GM23248 (cell line): ENCODE results near the gene CYP2B6. TPM values are rescaled to one million over a fixed set of nuclear protein-coding genes. Genes with fewer than 3 reads are reported as not detected.

Source experiments
- DNase-seq: peaks from one replicate; pipeline ENCODE4 v3.0.0-alpha.2; 2015
- H2AFZ ChIP-seq: fragments of 200-600 bp; sonication (generic); 2 replicates; pipeline ENCODE4 v1.6.1; 2016; ENCODE audit warnings: antibody characterized with exemption
- H3F3A ChIP-seq: fragments of 200-600 bp; sonication (generic); 2 replicates; pipeline ENCODE4 v1.6.1; 2016; ENCODE audit warnings: mild to moderate bottlenecking, antibody characterized with exemption, mixed run types; ENCODE audit not compliant: insufficient read depth
- H3K27ac ChIP-seq: fragments of 200-600 bp; sonication (generic); 2 replicates; pipeline ENCODE4 v1.5.1; 2016; ENCODE audit warnings: mild to moderate bottlenecking
- H3K27me3 ChIP-seq: fragments of 200-600 bp; sonication (generic); replicated peaks from 2 replicates; pipeline ENCODE4 v1.6.1; 2016; ENCODE audit warnings: mild to moderate bottlenecking; ENCODE audit not compliant: insufficient read depth
- H3K36me3 ChIP-seq: fragments of 200-600 bp; sonication (generic); 2 replicates; pipeline ENCODE4 v1.6.1; 2016; ENCODE audit warnings: low read depth, mild to moderate bottlenecking
- H3K4me1 ChIP-seq: fragments of 200-600 bp; sonication (generic); 2 replicates; pipeline ENCODE4 v1.6.1; 2016; ENCODE audit warnings: mild to moderate bottlenecking; ENCODE audit not compliant: insufficient read depth
- H3K4me2 ChIP-seq: fragments of 200-600 bp; sonication (generic); one replicate; pipeline ENCODE4 v1.6.1; 2016; ENCODE audit warnings: mild to moderate bottlenecking; ENCODE audit not compliant: unreplicated experiment
- H3K4me3 ChIP-seq: fragments of 200-600 bp; sonication (generic); 2 replicates; pipeline ENCODE4 v1.5.1; 2016; ENCODE audit warnings: mild to moderate bottlenecking
- H3K79me2 ChIP-seq: fragments of 200-600 bp; sonication (generic); 2 replicates; pipeline ENCODE4 v1.6.1; 2016; ENCODE audit warnings: mild to moderate bottlenecking; ENCODE audit not compliant: insufficient read depth
- H3K9ac ChIP-seq: fragments of 200-600 bp; sonication (generic); 2 replicates; pipeline ENCODE4 v1.6.1; 2016; ENCODE audit warnings: mild to moderate bottlenecking
- H3K9me2 ChIP-seq: fragments of 200-600 bp; sonication (generic); 2 replicates; pipeline ENCODE4 v1.6.1; 2016; ENCODE audit warnings: mixed run types, mild to moderate bottlenecking, moderate library complexity; ENCODE audit not compliant: insufficient read depth
- H3K9me3 ChIP-seq: fragments of 200-600 bp; sonication (generic); one replicate; pipeline ENCODE4 v1.6.1; 2017; ENCODE audit warnings: low read depth
- H4K20me1 ChIP-seq: fragments of 200-600 bp; sonication (generic); 2 replicates; pipeline ENCODE4 v1.6.0; 2016; ENCODE audit not compliant: insufficient read depth
- EZH2 ChIP-seq: fragments of 200-600 bp; sonication (generic); IDR thresholded peaks from 2 replicates; pipeline ENCODE4 v1.6.1; 2018; ENCODE audit warnings: antibody characterized with exemption, mild to moderate bottlenecking; ENCODE audit not compliant: insufficient read depth, poor library complexity, severe bottlenecking
- EZH2phosphoT487 ChIP-seq: fragments of 200-600 bp; sonication (generic); IDR thresholded peaks from 2 replicates; pipeline ENCODE4 v1.6.1; 2018; ENCODE audit warnings: antibody characterized with exemption, moderate library complexity, mild to moderate bottlenecking, low read depth; ENCODE audit not compliant: insufficient read depth
- WGBS, 2 experiments: methylation state at CpG; one replicate each; pipeline ENCODE4 v1.1.6; 2015 to 2017; ENCODE audit warnings: low lambda C conversion rate in 2 of 2, low coverage in 1 of 2; ENCODE audit errors: missing lambda C conversion rate in 2 of 2; 5-methylcytosine and 5-hydroxymethylcytosine counted together
- in situ Hi-C: fragments of 300-500 bp; cut with MboI; formaldehyde crosslinking; loops from 2 replicates; pipeline ENCODE4 v1.15.0; 2020
- polyA plus RNA-seq: library from polyadenylated mRNA; unstranded; fragments of >200 nt; fragmentation: Nextera tagmentation; extraction: Ambion mirVana; gene quantifications from 2 replicates; pipeline ENCODE4 v1.2.1, GENCODE V29; 2016
- total RNA-seq: library from RNA; depleted of rRNA; stranded (reverse); fragments of >200 nt; shearing (Covaris generic); gene quantifications from 2 replicates; pipeline ENCODE4 v1.2.3, GENCODE V29; 2014

Gene CYP2B6
- total and polyA plus RNA-seq, 2 experiments from 2014 or later: not detected

DNA sequence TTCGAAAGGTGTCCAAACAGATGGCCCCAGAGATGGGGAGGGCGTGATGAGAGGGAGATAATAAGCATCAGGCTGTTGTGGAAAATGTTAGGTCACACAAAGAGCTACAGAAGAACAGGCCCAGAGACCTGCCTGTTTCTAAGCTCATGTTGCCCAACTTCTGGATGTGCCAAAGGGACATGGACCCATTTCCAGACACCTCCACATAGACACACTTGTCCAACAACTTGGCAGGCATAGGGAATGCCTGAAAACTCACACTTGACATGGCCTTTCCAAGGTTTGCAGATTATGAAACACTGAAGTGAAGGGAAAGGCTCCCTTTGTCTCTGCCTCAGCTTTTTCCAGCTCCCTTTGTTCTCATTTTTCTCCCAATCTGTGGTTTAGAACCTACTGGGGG, 43.5 kb upstream of the CYP2B6 start:
- no peak for DNase-seq
- Histone ChIP-seq H3F3A (no peaks in the 10 kb centered on the region), H3K9me3 (no peaks in the 10 kb centered on the region), H3K79me2 (no peaks in the 10 kb centered on the region), H2AFZ (no peak overlapping the region), H3K27me3 (0 out of 2 replicates have a peak, but pooled peaks cover 4% of the 10 kb centered on the region), H3K27ac (no peak overlapping the region), H3K4me1 (no peaks in the 10 kb centered on the region), H4K20me1 (no peaks in the 10 kb centered on the region), H3K36me3 (no peaks in the 10 kb centered on the region), H3K9me2 (no peaks in the 10 kb centered on the region), H3K4me2 (no peak overlapping the region), H3K9ac (no peak overlapping the region), H3K4me3 (no peak overlapping the region)
- WGBS, 2 experiments: 7 to 14% methylated on average over 2 of the region's 2 CpGs
- TF ChIP-seq EZH2 (no peak), EZH2phosphoT487 (no peak)
- in situ Hi-C loops: no loop called here

GRCh38 chr19:40948580-40949299, 42.3 kb upstream of the CYP2B6 start:
- H3K27ac ChIP-seq: no peak overlapping the region
- 0 out of 2 replicates have a peak, but pooled peaks cover 4% of the 10 kb centered on the region for H3K27me3 ChIP-seq
- H3K36me3 ChIP-seq: no peaks in the 10 kb centered on the region
- no peak overlapping the region for H3K4me3 ChIP-seq
- H2AFZ ChIP-seq: no peak overlapping the region
- no peak for TF ChIP-seq EZH2phosphoT487
- no peak for TF ChIP-seq EZH2
- no peaks in the 10 kb centered on the region for H3K9me3 ChIP-seq
- no peak for DNase-seq
- WGBS, 2 experiments: 66 to 70% methylated on average over 18 of the region's 18 CpGs
- H4K20me1 ChIP-seq: no peaks in the 10 kb centered on the region
- no peaks in the 10 kb centered on the region for H3K79me2 ChIP-seq
- H3K4me1 ChIP-seq: no peaks in the 10 kb centered on the region
- in situ Hi-C loops: no loop called here
- H3K4me2 ChIP-seq: no peak overlapping the region
- H3F3A ChIP-seq: no peaks in the 10 kb centered on the region
- H3K9me2 ChIP-seq: no peaks in the 10 kb centered on the region
- no peak overlapping the region for H3K9ac ChIP-seq

- in situ Hi-C loops: no loop called here
- H2AFZ ChIP-seq: no peak overlapping the region
- H3K4me2 ChIP-seq: no peak overlapping the region
- no peak for TF ChIP-seq EZH2
- TF ChIP-seq EZH2phosphoT487: no peak
- H3K27ac ChIP-seq: no peak overlapping the region
- H3K9me2 ChIP-seq: no peaks in the 10 kb centered on the region
- H3F3A ChIP-seq: no peaks in the 10 kb centered on the region
- no peaks in the 10 kb centered on the region; the same call in 1 of the 2 replicates for H3K27me3 ChIP-seq
- H3K9me3 ChIP-seq: no peaks in the 10 kb centered on the region
- H3K79me2 ChIP-seq: no peaks in the 10 kb centered on the region
- H3K4me1 ChIP-seq: no peaks in the 10 kb centered on the region
- H4K20me1 ChIP-seq: no peaks in the 10 kb centered on the region
- no peak overlapping the region for H3K4me3 ChIP-seq
- DNase-seq: no peak
- H3K36me3 ChIP-seq: no peaks in the 10 kb centered on the region
- WGBS, 2 experiments: 45 to 47% methylated on average over 10 of the region's 10 CpGs
- H3K9ac ChIP-seq: no peak overlapping the region
These were observed 36.5 kb upstream of the CYP2B6 start for GRCh38 chr19:40954573-40954972.

DNA sequence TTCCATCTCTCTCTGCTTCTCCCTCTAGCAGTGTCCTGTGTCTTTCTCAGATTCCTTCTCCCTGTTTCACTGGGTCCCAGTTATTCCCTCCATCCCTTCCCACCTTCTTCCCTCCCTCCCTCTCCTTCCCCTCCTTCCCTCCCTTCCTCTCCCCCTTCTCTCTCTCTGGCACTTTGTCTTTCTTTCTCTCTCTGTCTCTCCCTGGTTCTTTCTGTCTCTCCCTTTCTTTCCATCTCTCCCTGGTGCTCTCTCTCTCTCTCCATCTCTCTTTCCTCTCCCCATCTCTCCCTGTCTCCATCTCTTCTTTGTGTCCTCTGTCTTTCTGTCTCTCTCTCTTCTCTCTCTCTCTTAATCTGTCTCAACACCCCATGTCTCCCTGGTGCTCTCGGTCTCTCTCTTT, 31.7 kb upstream of the CYP2B6 start:
- Histone ChIP-seq H3K9ac (no peak overlapping the region), H3K79me2 (no peaks in the 10 kb centered on the region), H3K9me2 (no peaks in the 10 kb centered on the region), H2AFZ (no peak overlapping the region), H3K27me3 (peaks cover 5% of the 10 kb centered on the region), H3K4me1 (no peaks in the 10 kb centered on the region), H3K27ac (no peak overlapping the region), H3K9me3 (no peaks in the 10 kb centered on the region), H3F3A (no peaks in the 10 kb centered on the region), H4K20me1 (no peaks in the 10 kb centered on the region), H3K4me3 (no peak overlapping the region), H3K4me2 (no peak overlapping the region), H3K36me3 (no peaks in the 10 kb centered on the region)
- 13% methylated on average over 1 of the region's 1 CpG; no CpG with 5 or more reads in 1 of the 2 experiments for WGBS, 2 experiments
- no peak for DNase-seq
- no peak for TF ChIP-seq EZH2
- TF ChIP-seq EZH2phosphoT487: no peak
- in situ Hi-C loops: no loop called here
